Psoas muscle (tissue), 8 donors: ENCODE results near the gene CRISPLD2. TPM values are rescaled to one million over a fixed set of nuclear protein-coding genes. Genes with fewer than 3 reads are reported as not detected.
A peak's percentile ranks its signal among the peaks of the same experiment; 100 is the strongest.

Experiments
- ATAC-seq, 4 donors: fragments of 200-7000 bp; cut with Tn5 transposase; one replicate each; pipeline ENCODE4 v1.9.1; 2020; ENCODE audit warnings: moderate library complexity in 3 of 4, mild to moderate bottlenecking in 2 of 4
- DNase-seq, 2 donors: peaks; one replicate each; pipeline ENCODE4 v3.0.0-alpha.2; 2020
- H3K27ac ChIP-seq: fragments of 200-600 bp; one replicate; pipeline ENCODE4 v1.8.0; 2022
- H3K27me3 ChIP-seq, 3 donors: fragments of 200-600 bp in 1 of 3; one replicate each; pipeline versions ENCODE4 v1.6.1 to v1.8.0; 2013 to 2022; ENCODE audit warnings: low read length in 2 of 3, mild to moderate bottlenecking in 2 of 3, moderate library complexity in 1 of 3; ENCODE audit not compliant: insufficient read depth in 3 of 3
- H3K36me3 ChIP-seq, 2 donors: fragments of 200-600 bp in 1 of 2; one replicate each; pipeline versions ENCODE4 v1.6.1 to v1.8.0; 2013 to 2022; ENCODE audit warnings: low read depth in 1 of 2, mild to moderate bottlenecking in 1 of 2, moderate library complexity in 1 of 2; ENCODE audit not compliant: insufficient read depth in 1 of 2
- H3K4me1 ChIP-seq: fragments of 200-600 bp; one replicate; pipeline ENCODE4 v1.8.0; 2022
- H3K4me3 ChIP-seq: fragments of 200-600 bp; one replicate; pipeline ENCODE4 v1.8.0; 2022; ENCODE audit warnings: mild to moderate bottlenecking
- H3K9me3 ChIP-seq: fragments of 200-600 bp; one replicate; pipeline ENCODE4 v1.8.0; 2022
- CTCF ChIP-seq: fragments of 200-600 bp; IDR thresholded peaks from one replicate; pipeline ENCODE4 v1.8.0; 2022; ENCODE audit warnings: antibody characterized with exemption
- WGBS, 3 donors: extraction: QIAGEN DNeasy Blood & Tissue Kit; methylation state at CpG; one replicate each; pipeline versions ENCODE4 v1.1.6 to v1.1.7; 2013; 5-methylcytosine and 5-hydroxymethylcytosine counted together
- intact Hi-C, 2 donors: fragments of 100-400 bp; cut with DNase I; formaldehyde crosslinking; loops; one replicate each; pipeline versions ENCODE4 v1.11.0 to v1.14.2; 2022
- polyA plus RNA-seq, 3 donors: library from polyadenylated mRNA; stranded (reverse); fragments of 200-250 nt; gene quantifications; one replicate each; pipeline ENCODE4 v1.2.3, GENCODE V29; 2013
- total RNA-seq, 4 donors: library from RNA; stranded (reverse); fragmentation: NEBNext Ultra II Directional in 2 of 4; extraction: Animal tissue kit (Norgen Biotek cat#: 25700) in 2 of 4; gene quantifications; one replicate each; pipeline versions ENCODE4 v1.2.1 to v1.2.4, GENCODE V29; 2021 to 2023
- donor health status: healthy with polysubstance abuse.
- donor health status: DM: no; HTN: no; CAD: no; lungs with moderate emphysema.
- donor health status: Bipolar disorder and iron deficiency.
- donor health status: healthy.
- donor health status: DM: yes; HTN: yes; CAD: no.
- donor health status: DM: no; HTN: no; CAD: no.
- donor health status: DM: no; HTN: no; CAD: no.
- donor health status: DM: yes; HTN: yes; CAD: no.

Gene CRISPLD2
- total and polyA plus RNA-seq, 7 donors: 7.1 to 28.6 (median 11.5) TPM

DNA sequence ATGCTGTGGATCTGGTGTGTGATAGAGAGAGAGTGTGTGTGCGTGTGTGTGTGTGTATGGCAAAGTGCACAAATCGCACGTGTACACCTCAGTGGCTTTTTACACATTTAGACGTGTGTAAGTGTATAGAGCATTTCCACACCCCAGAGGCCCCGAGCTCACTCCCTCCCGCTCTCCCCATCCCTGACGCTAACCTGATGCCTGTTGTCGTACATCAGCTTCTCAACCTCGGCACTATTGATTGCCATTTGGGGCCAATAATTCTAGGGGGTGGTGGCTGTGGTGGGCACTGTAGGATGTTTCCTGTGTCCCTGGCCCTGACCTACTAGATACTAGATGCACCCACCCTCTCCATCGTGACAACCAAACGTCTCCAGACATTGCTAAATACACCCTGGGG lies 30.4 kb upstream of the CRISPLD2 start:
- H3K27me3 ChIP-seq: no peaks in the 10 kb centered on the region
- 80 to 85% (median 84%) methylated on average over 11 of the region's 11 CpGs for WGBS, 3 donors
- DNase-seq (no peak), ATAC-seq (no peak)
- intact Hi-C loops: no loop called here
- H3K27ac ChIP-seq: no peak overlapping the region
- H3K36me3 ChIP-seq: no peaks in the 10 kb centered on the region
- H3K4me1 ChIP-seq: no peaks in the 10 kb centered on the region
- H3K9me3 ChIP-seq: no peaks in the 10 kb centered on the region
- TF ChIP-seq CTCF: no peak
- H3K4me3 ChIP-seq: no peak overlapping the region

DNA sequence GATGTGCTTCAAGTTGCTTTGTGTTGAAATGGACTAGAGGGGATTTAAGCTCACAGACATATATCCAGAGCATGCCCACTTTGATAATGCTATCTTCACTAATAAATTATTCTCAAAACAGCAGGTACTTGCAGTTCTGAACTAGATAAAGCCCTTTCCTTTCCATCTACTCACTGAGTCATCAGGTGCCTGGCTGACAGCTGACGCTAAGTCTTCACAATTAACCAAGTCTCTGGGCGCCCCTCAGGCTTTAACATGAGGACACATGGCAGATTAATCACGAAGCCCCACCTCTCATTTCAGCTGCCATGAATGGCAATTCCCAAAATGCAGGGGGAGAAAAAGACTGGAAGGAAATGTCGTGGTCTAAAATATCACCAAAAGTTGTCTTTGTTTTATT lies 29.5 kb upstream of the CRISPLD2 start:
- ATAC-seq (no peak), DNase-seq (no peak)
- Histone ChIP-seq H3K4me1 (no peaks in the 10 kb centered on the region), H3K27ac (no peak overlapping the region), H3K36me3 (no peaks in the 10 kb centered on the region), H3K9me3 (no peaks in the 10 kb centered on the region), H3K27me3 (no peaks in the 10 kb centered on the region), H3K4me3 (no peak overlapping the region)
- TF ChIP-seq CTCF: no peak
- intact Hi-C loops: no loop called here
- 93 to 98% (median 95%) methylated on average over 4 of the region's 4 CpGs for WGBS, 3 donors

GRCh38 chr16:84791088-84791487 lies 28.7 kb upstream of the CRISPLD2 start:
- WGBS, 3 donors: 83 to 86% (median 85%) methylated on average over 12 of the region's 12 CpGs
- H3K9me3 ChIP-seq: no peaks in the 10 kb centered on the region
- H3K27me3 ChIP-seq: no peaks in the 10 kb centered on the region
- no peaks in the 10 kb centered on the region for H3K36me3 ChIP-seq
- DNase-seq (no peak), ATAC-seq (no peak)
- no peaks in the 10 kb centered on the region for H3K4me1 ChIP-seq
- TF ChIP-seq CTCF: no peak
- H3K27ac ChIP-seq: no peak overlapping the region
- no peak overlapping the region for H3K4me3 ChIP-seq
- intact Hi-C loops: no loop called here

- no peak overlapping the region for H3K27ac ChIP-seq
- H3K4me3 ChIP-seq: no peak overlapping the region
- 81 to 86% (median 81%) methylated on average over 6 of the region's 6 CpGs for WGBS, 3 donors
- no peaks in the 10 kb centered on the region for H3K4me1 ChIP-seq
- no peaks in the 10 kb centered on the region for H3K9me3 ChIP-seq
- intact Hi-C loops: no loop called here
- no peaks in the 10 kb centered on the region for H3K36me3 ChIP-seq
- H3K27me3 ChIP-seq: no peaks in the 10 kb centered on the region
- DNase-seq: no peak
- TF ChIP-seq CTCF: no peak
- ATAC-seq: no peak
These were observed 28.3 kb upstream of the CRISPLD2 start for GRCh38 chr16:84791501-84791900.

GRCh38 chr16:84794186-84794585 lies 25.6 kb upstream of the CRISPLD2 start:
- Histone ChIP-seq H3K9me3 (no peaks in the 10 kb centered on the region), H3K4me3 (no peak overlapping the region), H3K4me1 (no peaks in the 10 kb centered on the region), H3K36me3 (no peaks in the 10 kb centered on the region), H3K27me3 (no peaks in the 10 kb centered on the region), H3K27ac (peak overlapping the region; percentile 67)
- DNase-seq: no peak
- no peak for TF ChIP-seq CTCF
- ATAC-seq: no peak
- 67 to 78% (median 67%) methylated on average over 6 of the region's 6 CpGs for WGBS, 3 donors
- intact Hi-C loops: no loop called here
